MM.1S (cell line): ENCODE results near the gene PSRC1.

Source experiments
- DNase-seq: peaks from one replicate; pipeline ENCODE4 v3.0.0-alpha.2; 2015
- H2AFZ ChIP-seq: fragments of 300-600 bp; sonication (generic); 2 replicates; pipeline ENCODE4 v1.6.0; 2016; ENCODE audit warnings: antibody characterized with exemption, low read length
- H3F3A ChIP-seq: fragments of 300-600 bp; sonication (generic); 2 replicates; pipeline ENCODE4 v1.6.1; 2016; ENCODE audit warnings: mild to moderate bottlenecking, antibody characterized with exemption, low read length, moderate library complexity, mixed read lengths; ENCODE audit not compliant: insufficient read depth
- H3K27ac ChIP-seq: fragments of 300-600 bp; sonication (generic); 2 replicates; pipeline ENCODE4 v1.5.1; 2016; ENCODE audit warnings: mild to moderate bottlenecking, low read length
- H3K27me3 ChIP-seq: fragments of 300-600 bp; sonication (generic); replicated peaks from 2 replicates; pipeline ENCODE4 v1.6.0; 2016; ENCODE audit warnings: low read length; ENCODE audit not compliant: insufficient read depth
- H3K36me3 ChIP-seq: fragments of 300-600 bp; sonication (generic); replicated peaks from 2 replicates; pipeline ENCODE4 v1.6.1; 2016; ENCODE audit warnings: mild to moderate bottlenecking, low read length, mixed read lengths; ENCODE audit not compliant: insufficient read depth
- H3K4me1 ChIP-seq: fragments of 300-600 bp; sonication (generic); 2 replicates; pipeline ENCODE4 v1.6.1; 2016; ENCODE audit warnings: low read length, mixed read lengths
- H3K4me2 ChIP-seq: fragments of 300-600 bp; sonication (generic); 2 replicates; pipeline ENCODE4 v1.6.0; 2016; ENCODE audit warnings: low read depth, low read length
- H3K4me3 ChIP-seq: fragments of 300-600 bp; sonication (generic); 2 replicates; pipeline ENCODE4 v1.5.1; 2016; ENCODE audit warnings: low read length, mixed read lengths
- H3K79me2 ChIP-seq: fragments of 300-600 bp; sonication (generic); 2 replicates; pipeline ENCODE4 v1.6.1; 2016; ENCODE audit warnings: mixed run types, low read length, mixed read lengths
- H3K9ac ChIP-seq: fragments of 300-600 bp; sonication (generic); 2 replicates; pipeline ENCODE4 v1.6.1; 2016; ENCODE audit warnings: low read length, mixed read lengths
- H3K9me2 ChIP-seq: fragments of 300-600 bp; sonication (generic); replicated peaks from 2 replicates; pipeline ENCODE4 v1.6.1; 2016; ENCODE audit warnings: mild to moderate bottlenecking, low read length, mixed read lengths; ENCODE audit not compliant: insufficient read depth
- H3K9me3 ChIP-seq: fragments of 300-600 bp; sonication (generic); replicated peaks from 2 replicates; pipeline ENCODE4 v1.6.1; 2016; ENCODE audit warnings: mild to moderate bottlenecking, low read length, mixed read lengths; ENCODE audit not compliant: insufficient read depth
- H4K20me1 ChIP-seq: fragments of 300-600 bp; sonication (generic); 2 replicates; pipeline ENCODE4 v1.6.1; 2016; ENCODE audit warnings: mild to moderate bottlenecking, low read length, moderate library complexity, mixed read lengths; ENCODE audit not compliant: insufficient read depth
- CTCF ChIP-seq: fragments of 300-600 bp; sonication (generic); IDR thresholded peaks from 2 replicates; pipeline ENCODE4 v1.5.1; 2016; ENCODE audit warnings: antibody characterized with exemption, low read length, mixed read lengths
- EZH2 ChIP-seq: fragments of 300-600 bp; sonication (generic); optimal IDR thresholded peaks from 2 replicates; pipeline ENCODE3; 2017; ENCODE audit warnings: low read depth, mild to moderate bottlenecking, antibody characterized with exemption, low read length, mixed read lengths
- EZH2phosphoT487 ChIP-seq: fragments of 300-600 bp; sonication (generic); IDR thresholded peaks from 2 replicates; pipeline ENCODE4 v1.6.1; 2018; ENCODE audit warnings: antibody characterized with exemption, low read length

The PSRC1 gene

GRCh38 chr1:109294481-109294880 lies 11.5 kb upstream of the PSRC1 start:
- Histone ChIP-seq H3K27ac (no peak overlapping the region), H3K4me1 (no peaks in the 10 kb centered on the region), H3K9me2 (no peaks in the 10 kb centered on the region), H3K4me3 (no peak overlapping the region), H3K9me3 (no peaks in the 10 kb centered on the region), H3K36me3 (no peaks in the 10 kb centered on the region), H3K79me2 (no peaks in the 10 kb centered on the region), H4K20me1 (no peaks in the 10 kb centered on the region), H3K4me2 (no peak overlapping the region), H3K9ac (no peak overlapping the region), H3F3A (no peaks in the 10 kb centered on the region), H2AFZ (no peak overlapping the region), H3K27me3 (no peaks in the 10 kb centered on the region)
- TF ChIP-seq EZH2 (no peak), CTCF (no peak), EZH2phosphoT487 (no peak)
- no peak for DNase-seq

GRCh38 chr1:109293026-109293425 lies 10.1 kb upstream of the PSRC1 start:
- H3K4me1 ChIP-seq: no peaks in the 10 kb centered on the region
- H3K4me3 ChIP-seq: no peak overlapping the region
- no peak for DNase-seq
- TF ChIP-seq EZH2phosphoT487 (no peak), EZH2 (no peak), CTCF (no peak)
- no peaks in the 10 kb centered on the region for H4K20me1 ChIP-seq
- H3K79me2 ChIP-seq: no peaks in the 10 kb centered on the region
- no peak overlapping the region for H2AFZ ChIP-seq
- no peak overlapping the region for H3K27ac ChIP-seq
- H3K9me3 ChIP-seq: no peaks in the 10 kb centered on the region
- H3F3A ChIP-seq: no peaks in the 10 kb centered on the region
- no peaks in the 10 kb centered on the region for H3K9me2 ChIP-seq
- no peak overlapping the region for H3K4me2 ChIP-seq
- no peaks in the 10 kb centered on the region for H3K27me3 ChIP-seq
- H3K9ac ChIP-seq: no peak overlapping the region
- no peaks in the 10 kb centered on the region for H3K36me3 ChIP-seq

- no peak overlapping the region for H3K27ac ChIP-seq
- no peak overlapping the region for H3K4me3 ChIP-seq
- no peaks in the 10 kb centered on the region for H3K27me3 ChIP-seq
- no peaks in the 10 kb centered on the region for H3K9me2 ChIP-seq
- no peaks in the 10 kb centered on the region for H3K36me3 ChIP-seq
- H3F3A ChIP-seq: no peaks in the 10 kb centered on the region
- TF ChIP-seq CTCF: no peak
- TF ChIP-seq EZH2phosphoT487: no peak
- TF ChIP-seq EZH2: no peak
- H4K20me1 ChIP-seq: no peaks in the 10 kb centered on the region
- no peak overlapping the region for H2AFZ ChIP-seq
- DNase-seq: no peak
- H3K79me2 ChIP-seq: no peaks in the 10 kb centered on the region
- H3K9ac ChIP-seq: no peak overlapping the region
- no peaks in the 10 kb centered on the region for H3K9me3 ChIP-seq
- H3K4me2 ChIP-seq: no peak overlapping the region
- H3K4me1 ChIP-seq: no peaks in the 10 kb centered on the region
Observed at GRCh38 chr1:109292364-109292763, 9.4 kb upstream of the PSRC1 start.
